Suprapubic skin (tissue), 3 donors: ENCODE data around the gene PSMD11.

Experiments used
- CTCF ChIP-seq, 2 donors: fragments of 200-600 bp in 1 of 2; fragments of 450-650 bp in 1 of 2; sonication (generic) in 1 of 2; IDR thresholded peaks; one replicate each; pipeline ENCODE4 v1.5.1; 2016 to 2019; ENCODE audit warnings: antibody characterized with exemption in 2 of 2, mild to moderate bottlenecking in 1 of 2, moderate library complexity in 1 of 2
- EP300 ChIP-seq: sonication (generic); formaldehyde crosslinking; IDR thresholded peaks from one replicate; pipeline ENCODE4 v1.6.1; 2017; ENCODE audit warnings: antibody characterized with exemption
- POLR2A ChIP-seq, 2 donors: fragments of 450-650 bp; IDR thresholded peaks; one replicate each; pipeline ENCODE4 v1.6.1; 2017; ENCODE audit warnings: antibody characterized with exemption in 2 of 2, mild to moderate bottlenecking in 2 of 2, moderate library complexity in 2 of 2

- TF ChIP-seq CTCF (IDR thresholded peaks at IDR 0.05) (no peak), POLR2A (IDR thresholded peaks at IDR 0.05) (no peak), EP300 (no peak)
Observed at GRCh38 chr17:32528825-32529224, 84.5 kb downstream of the PSMD11 start.
